ENCODE measurements around the gene IST1.
A peak's percentile ranks its signal among the peaks of the same experiment; 100 is the strongest.

Gene IST1

DNA sequence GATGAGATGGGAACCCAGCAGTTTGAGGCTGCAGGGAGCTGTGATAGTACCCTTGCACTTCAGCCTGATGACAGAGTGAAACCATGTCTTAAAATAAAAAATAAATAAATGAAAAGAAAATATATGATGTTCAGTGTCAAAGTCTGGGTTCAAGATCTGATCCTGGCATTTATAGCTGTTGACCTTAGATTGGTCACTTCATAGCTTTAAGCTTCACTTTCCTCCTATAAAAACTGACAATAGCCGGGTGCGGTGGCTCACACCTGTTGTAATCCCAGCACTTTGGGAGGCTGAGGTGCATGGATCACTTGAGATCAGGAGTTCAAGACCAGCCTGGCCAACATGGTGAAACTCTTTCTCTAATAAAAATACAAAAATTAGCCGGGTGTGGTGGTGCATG lies 6.2 kb upstream of the IST1 start:
- no peak for DNase-seq (ENCODE audit: low spot score)
- TF ChIP-seq, protein P1, sequence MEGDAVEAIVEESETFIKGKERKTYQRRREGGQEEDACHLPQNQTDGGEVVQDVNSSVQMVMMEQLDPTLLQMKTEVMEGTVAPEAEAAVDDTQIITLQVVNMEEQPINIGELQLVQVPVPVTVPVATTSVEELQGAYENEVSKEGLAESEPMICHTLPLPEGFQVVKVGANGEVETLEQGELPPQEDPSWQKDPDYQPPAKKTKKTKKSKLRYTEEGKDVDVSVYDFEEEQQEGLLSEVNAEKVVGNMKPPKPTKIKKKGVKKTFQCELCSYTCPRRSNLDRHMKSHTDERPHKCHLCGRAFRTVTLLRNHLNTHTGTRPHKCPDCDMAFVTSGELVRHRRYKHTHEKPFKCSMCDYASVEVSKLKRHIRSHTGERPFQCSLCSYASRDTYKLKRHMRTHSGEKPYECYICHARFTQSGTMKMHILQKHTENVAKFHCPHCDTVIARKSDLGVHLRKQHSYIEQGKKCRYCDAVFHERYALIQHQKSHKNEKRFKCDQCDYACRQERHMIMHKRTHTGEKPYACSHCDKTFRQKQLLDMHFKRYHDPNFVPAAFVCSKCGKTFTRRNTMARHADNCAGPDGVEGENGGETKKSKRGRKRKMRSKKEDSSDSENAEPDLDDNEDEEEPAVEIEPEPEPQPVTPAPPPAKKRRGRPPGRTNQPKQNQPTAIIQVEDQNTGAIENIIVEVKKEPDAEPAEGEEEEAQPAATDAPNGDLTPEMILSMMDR (IDR thresholded peaks at IDR 0.05), result no peak
- Histone ChIP-seq H3K27ac (no peak overlapping the region), H3K4me3 (no peak overlapping the region)

DNA sequence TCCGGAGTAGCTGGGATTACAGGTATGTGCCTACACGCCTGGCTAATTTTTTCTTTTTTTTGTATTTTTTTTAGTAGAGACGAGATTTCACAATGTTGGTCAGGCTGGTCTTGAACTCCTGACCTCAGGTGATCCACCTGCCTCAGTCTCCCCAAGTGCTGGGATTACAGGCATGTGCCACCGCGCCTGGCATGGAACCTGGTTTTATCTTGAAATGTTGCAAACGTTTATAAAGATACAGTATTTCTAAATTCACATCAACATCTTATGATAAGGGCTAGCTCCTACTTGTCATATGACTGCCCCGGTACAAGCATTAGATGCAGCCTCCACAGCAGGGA lies 1.5 kb upstream of the IST1 start:
- peak overlapping the region; percentile 99 for H3K27ac ChIP-seq
- H3K4me3 ChIP-seq, result peak overlapping the region; percentile 92
- TF ChIP-seq, protein P1 (IDR thresholded peaks at IDR 0.05), result no peak
- no peak for DNase-seq (ENCODE audit: low spot score)

DNA sequence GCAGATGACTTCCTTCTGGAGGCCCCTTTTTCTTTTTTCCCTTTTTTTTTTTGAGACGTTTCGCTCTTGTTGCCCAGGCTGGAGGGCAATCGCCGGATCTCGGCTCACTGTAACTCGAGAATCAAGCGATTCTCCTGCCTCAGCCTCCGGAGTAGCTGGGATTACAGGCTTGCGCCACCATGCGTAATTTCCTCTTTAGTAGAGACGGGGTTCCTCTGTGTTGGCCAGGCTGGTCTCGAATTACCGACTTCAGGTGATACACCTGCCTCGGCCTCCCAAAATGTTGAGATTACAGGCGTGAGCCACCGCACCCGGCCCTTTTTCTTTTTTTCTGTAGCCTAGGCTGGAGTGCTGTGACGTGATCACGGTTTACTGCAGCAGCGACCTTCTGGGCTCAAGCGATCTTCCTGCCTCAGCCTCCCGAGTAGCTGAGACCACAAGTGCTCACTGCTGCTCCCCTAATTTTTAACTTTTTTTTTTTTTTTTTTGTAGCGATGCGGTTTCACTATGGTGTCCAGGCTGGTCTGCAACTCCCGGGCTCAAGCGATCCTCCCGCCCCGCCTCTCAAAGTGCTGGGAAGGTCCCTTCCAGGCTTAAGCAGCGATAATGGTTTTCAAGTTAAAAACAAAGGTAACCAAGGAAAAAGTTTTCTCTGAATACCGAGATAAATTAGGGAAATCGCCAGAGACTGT lies 956 bp upstream of the IST1 start:
- Histone ChIP-seq H3K4me3 (peak overlapping the region; percentile 92), H3K27ac (peak overlapping the region; percentile 99)
- peak; percentile 76 for DNase-seq (ENCODE audit: low spot score)
- TF ChIP-seq, protein P1 (IDR thresholded peaks at IDR 0.05), result no peak

DNA sequence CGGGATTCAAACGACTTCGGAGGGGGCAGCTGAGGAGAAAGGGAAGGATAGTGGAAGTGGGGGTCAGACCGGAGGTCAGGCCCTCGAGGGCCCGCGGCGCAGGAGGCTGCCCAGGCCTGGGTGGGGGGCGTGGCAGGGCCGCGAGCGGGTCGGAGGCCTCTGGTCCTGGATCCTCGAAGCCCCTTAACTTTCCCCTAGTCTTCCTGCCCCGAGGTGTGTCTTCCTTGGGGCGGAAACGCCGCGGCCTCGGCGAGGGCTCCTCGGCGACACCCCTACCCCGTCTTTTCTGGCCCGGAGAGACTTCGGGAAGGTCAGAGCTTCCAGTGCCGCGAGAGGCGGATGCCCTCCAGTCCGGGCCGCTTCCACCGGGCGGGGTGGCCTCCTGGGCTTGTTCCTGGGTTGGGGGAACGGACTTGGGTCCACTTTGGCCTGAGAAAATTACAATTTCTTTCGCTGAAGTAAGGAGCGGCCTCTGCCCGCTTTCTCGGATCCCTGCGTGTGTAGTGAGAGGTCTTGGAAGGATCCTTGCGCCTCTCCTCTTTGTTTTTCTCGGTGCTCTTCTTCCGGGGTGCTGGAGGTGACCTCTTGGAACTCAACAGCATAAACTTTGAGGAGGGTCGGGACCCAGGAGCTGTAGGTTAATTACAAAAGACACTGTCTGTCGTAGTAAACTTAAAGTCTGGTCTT lies 491 bp downstream of the IST1 start:
- Histone ChIP-seq H3K4me3 (peak overlapping the region; percentile 92), H3K27ac (peak overlapping the region; percentile 99)
- no peak for DNase-seq (ENCODE audit: low spot score)
- TF ChIP-seq, protein P1 (IDR thresholded peaks at IDR 0.05), result no peak

DNA sequence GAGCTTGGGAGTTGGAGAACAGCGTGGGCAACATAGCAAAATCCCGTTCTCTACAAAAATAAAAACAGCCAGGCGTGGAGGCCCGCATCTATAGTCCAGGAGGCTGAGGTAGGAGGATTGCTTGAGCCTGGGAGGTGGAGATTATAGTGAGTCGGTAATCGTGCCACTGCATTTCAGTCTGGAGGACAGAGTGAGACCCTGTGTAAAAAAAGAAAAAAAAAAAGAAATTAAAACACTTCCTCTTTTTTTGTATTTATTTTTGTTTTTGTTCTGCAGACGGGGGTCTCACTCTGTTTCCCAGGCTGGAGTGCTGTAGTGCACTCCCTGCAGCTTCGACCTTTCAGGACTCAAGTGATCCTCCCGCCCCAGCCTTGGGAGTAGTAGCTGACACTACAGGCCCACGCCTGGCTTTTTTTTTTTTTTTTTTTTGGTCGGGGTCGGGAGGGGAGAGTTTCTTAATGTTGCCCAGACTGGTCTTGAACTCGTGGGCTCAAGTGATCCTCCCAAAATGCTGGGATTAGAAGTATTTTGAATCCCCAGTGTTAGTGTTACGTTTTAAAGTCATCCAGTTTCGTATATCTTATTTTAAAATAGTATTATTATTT lies 1.5 kb downstream of the IST1 start:
- Histone ChIP-seq H3K27ac (peak overlapping the region; percentile 40 to 99), H3K4me3 (peak overlapping the region; percentile 92)
- DNase-seq (ENCODE audit: low spot score), result no peak

DNA sequence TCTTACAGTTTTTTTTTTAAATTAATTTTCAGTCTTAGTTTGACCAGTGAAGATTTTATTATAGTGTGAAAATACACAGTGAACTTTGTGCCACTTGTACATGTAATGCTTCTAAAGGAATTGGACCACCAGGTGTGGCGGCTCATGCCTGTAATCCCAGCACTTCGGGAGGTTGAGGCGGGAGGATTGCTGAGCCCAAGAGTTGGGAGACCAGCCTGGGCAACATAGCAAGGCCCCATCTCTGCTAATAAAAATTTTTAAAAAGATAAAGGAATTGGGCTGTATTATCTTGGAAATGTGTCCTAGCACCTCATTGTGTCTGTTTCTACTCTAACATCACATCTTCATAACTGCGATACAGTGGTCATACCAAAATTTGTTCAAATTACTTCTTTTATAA lies 3.8 kb downstream of the IST1 start:
- no peak for DNase-seq (ENCODE audit: low spot score)
- H3K4me3 ChIP-seq, result no peak overlapping the region
- H3K27ac ChIP-seq, result no peak overlapping the region
- TF ChIP-seq, protein P1 (IDR thresholded peaks at IDR 0.05), result no peak

More for the DNA sequence above, 1.5 kb downstream of the IST1 start:
- TF ChIP-seq, protein P1 (IDR thresholded peaks at IDR 0.05), result no peak

Data from coronary artery (tissue), 2 donors.